PC-3 (cell line): Measurements from ENCODE around the gene SYNJ1. TPM values are rescaled to one million over a fixed set of nuclear protein-coding genes. Genes with fewer than 3 reads are reported as not detected.
"Not testable (repeated sequence)": the region's sequence is repeated elsewhere in the genome, so short reads cannot be mapped to it uniquely, and the experiment has no call there.

Source experiments
- ATAC-seq: fragments of 200-7000 bp; cut with Tn5 transposase; 2 replicates; pipeline ENCODE4 v1.9.1; 2020; ENCODE audit warnings: mild to moderate bottlenecking, moderate library complexity
- BruUV-seq: library from RNA; stranded (reverse); fragments of 400-500 nt; replicated peaks from 2 replicates; lab custom pipeline; 2021; lab: Mats Ljungman, UMichigan
- CTCF ChIA-PET: fragments of 300-600 bp; sonication (Branson Sonifier 250); formaldehyde crosslinking; loops from one replicate; lab custom pipeline; 2022; ENCODE audit warnings: antibody characterized with exemption; lab: Charles Lee
- POLR2A ChIA-PET: fragments of 300-600 bp; sonication (Branson Sonifier 250); formaldehyde crosslinking; loops from one replicate; lab custom pipeline; 2022; ENCODE audit warnings: antibody characterized with exemption; ENCODE audit not compliant: unreplicated experiment; lab: Charles Lee
- DNase-seq: peaks from one replicate; pipeline ENCODE4 v3.0.0-alpha.2; 2015
- H2AFZ ChIP-seq: fragments of 300-600 bp; sonication (generic); 2 replicates; pipeline ENCODE4 v1.6.0; 2016; ENCODE audit warnings: antibody characterized with exemption, low read length
- H3F3A ChIP-seq: fragments of 300-600 bp; sonication (generic); one replicate; pipeline ENCODE4 v1.6.0; 2017; ENCODE audit warnings: antibody characterized with exemption, low read length, control low read depth, mild to moderate bottlenecking; ENCODE audit not compliant: unreplicated experiment
- H3K27ac ChIP-seq: fragments of 300-600 bp; sonication (generic); 2 replicates; pipeline ENCODE4 v1.5.1; 2016; ENCODE audit warnings: mild to moderate bottlenecking, low read length
- H3K27me3 ChIP-seq: fragments of 300-600 bp; sonication (generic); 2 replicates; pipeline ENCODE4 v1.6.1; 2016; ENCODE audit warnings: low read length, mixed read lengths
- H3K36me3 ChIP-seq: fragments of 300-600 bp; sonication (generic); 2 replicates; pipeline ENCODE4 v1.6.1; 2016; ENCODE audit warnings: low read depth, mixed run types, low read length, mixed read lengths
- H3K4me1 ChIP-seq: fragments of 300-600 bp; sonication (generic); 2 replicates; pipeline ENCODE4 v1.5.1; 2016; ENCODE audit warnings: low read length; ENCODE audit not compliant: insufficient read depth
- H3K4me2 ChIP-seq: fragments of 300-600 bp; sonication (generic); 2 replicates; pipeline ENCODE4 v1.6.0; 2016; ENCODE audit warnings: low read length
- H3K4me3 ChIP-seq: fragments of 300-600 bp; sonication (generic); 2 replicates; pipeline ENCODE4 v1.5.1; 2016; ENCODE audit warnings: mild to moderate bottlenecking, low read length, mixed read lengths
- H3K79me2 ChIP-seq: fragments of 300-600 bp; sonication (generic); 2 replicates; pipeline ENCODE4 v1.6.1; 2017; ENCODE audit warnings: low read length, mixed read lengths
- H3K9ac ChIP-seq: fragments of 300-600 bp; sonication (generic); 2 replicates; pipeline ENCODE4 v1.6.0; 2016; ENCODE audit warnings: mild to moderate bottlenecking, low read length
- H3K9me2 ChIP-seq: fragments of 300-600 bp; sonication (generic); replicated peaks from 2 replicates; pipeline ENCODE4 v1.6.1; 2016; ENCODE audit warnings: mixed run types, low read length, mixed read lengths
- H3K9me3 ChIP-seq: fragments of 300-600 bp; sonication (generic); 2 replicates; pipeline ENCODE4 v1.6.1; 2016; ENCODE audit warnings: low read length, mixed read lengths
- H4K20me1 ChIP-seq: fragments of 300-600 bp; sonication (generic); 2 replicates; pipeline ENCODE4 v1.6.1; 2016; ENCODE audit warnings: low read length, mixed read lengths
- CTCF ChIP-seq: fragments of 300-600 bp; sonication (generic); conservative IDR thresholded peaks from 2 replicates; pipeline ENCODE4 v1.5.1; 2017; ENCODE audit warnings: antibody characterized with exemption, low read depth, mild to moderate bottlenecking, low read length
- EZH2 ChIP-seq: fragments of 300-600 bp; sonication (generic); IDR thresholded peaks from one replicate; pipeline ENCODE4 v1.6.1; 2017; ENCODE audit warnings: antibody characterized with exemption, mild to moderate bottlenecking, low read length; ENCODE audit not compliant: unreplicated experiment
- EZH2phosphoT487 ChIP-seq: fragments of 300-600 bp; sonication (generic); IDR thresholded peaks from 2 replicates; pipeline ENCODE4 v1.6.1; 2018; ENCODE audit warnings: mild to moderate bottlenecking, antibody characterized with exemption, low read length, borderline replicate concordance
- intact Hi-C: fragments of 100-400 bp; cut with micrococcal nuclease; formaldehyde crosslinking; loops from 2 replicates; pipeline ENCODE4 v1.9.0; 2023
- total RNA-seq: library from RNA; depleted of rRNA; stranded (reverse); fragments of >200 nt; gene quantifications from 2 replicates; pipeline ENCODE4 v1.2.3, GENCODE V29; 2014

SYNJ1 gene
- total RNA-seq, 1 experiment from 2014 or later, result 7.0 TPM

DNA sequence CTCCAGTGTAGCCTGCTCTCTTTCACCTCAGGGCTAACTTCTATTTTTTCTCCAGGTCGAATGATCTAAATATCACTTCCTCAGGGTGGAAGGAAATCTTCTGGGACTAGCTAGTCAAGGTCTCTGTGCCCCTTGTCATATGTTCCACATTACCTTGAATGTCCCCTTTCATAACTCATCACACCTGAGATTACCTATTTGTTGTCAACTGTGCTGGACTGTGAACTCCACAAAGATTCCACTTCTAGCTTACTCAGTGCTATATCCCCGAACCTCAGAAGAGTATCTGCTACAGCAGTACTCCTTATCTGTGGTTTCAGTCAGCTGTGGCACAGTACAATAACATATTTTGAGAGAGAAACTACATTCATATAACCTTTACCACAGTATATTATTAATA is 14.6 kb upstream of the SYNJ1 start:
- no peak for DNase-seq
- ATAC-seq, result no peak
- POLR2A ChIA-PET, result no interaction called here

DNA sequence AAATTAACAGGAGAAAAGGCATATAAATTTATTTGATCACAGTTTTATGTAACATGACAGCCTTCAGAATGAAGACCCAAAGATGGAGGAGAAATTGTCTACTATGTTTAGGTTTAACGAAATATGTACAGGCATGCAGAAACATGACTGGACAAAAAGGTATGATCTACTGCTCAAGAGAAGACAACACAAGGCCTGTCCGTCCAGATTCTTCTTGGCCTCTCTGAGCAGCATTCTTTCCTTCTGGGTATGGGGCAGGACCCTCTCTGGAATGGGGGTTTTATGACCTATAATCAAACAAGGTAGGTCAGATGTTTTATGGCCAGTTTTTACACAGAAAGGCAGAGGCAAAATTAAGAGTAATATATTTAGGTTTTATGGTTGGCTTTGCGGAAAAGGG is 13.5 kb upstream of the SYNJ1 start:
- Histone ChIP-seq H3K27me3 (no peaks in the 10 kb centered on the region), H3K27ac (no peak overlapping the region), H3F3A (no peaks in the 10 kb centered on the region), H3K4me1 (no peaks in the 10 kb centered on the region), H3K9me3 (no peaks in the 10 kb centered on the region), H3K4me2 (no peak overlapping the region), H3K79me2 (0 out of 2 replicates have a peak, but pooled peaks cover 1% of the 10 kb centered on the region), H3K9ac (no peak overlapping the region), H2AFZ (no peak overlapping the region), H3K9me2 (no peaks in the 10 kb centered on the region), H3K4me3 (no peak overlapping the region), H4K20me1 (0 out of 2 replicates have a peak, but pooled peaks cover under 1% of the 10 kb centered on the region), H3K36me3 (peaks cover 66% of the 10 kb centered on the region)
- DNase-seq (no peak), ATAC-seq (no peak)
- POLR2A ChIA-PET, result no interaction called here
- no peak for TF ChIP-seq EZH2phosphoT487
- TF ChIP-seq EZH2, result no peak
- no peak for TF ChIP-seq CTCF
- intact Hi-C loops, result no loop called here
- no TSS peak for BruUV-seq
- CTCF ChIA-PET, result no interaction called here

More for the DNA sequence above, 14.6 kb upstream of the SYNJ1 start:
- CTCF ChIA-PET, result no interaction called here
- Histone ChIP-seq H3K36me3 (peaks cover 62% of the 10 kb centered on the region), H3K4me1 (no peaks in the 10 kb centered on the region), H3K27me3 (no peaks in the 10 kb centered on the region), H3K4me2 (no peak overlapping the region), H4K20me1 (0 out of 2 replicates have a peak, but pooled peaks cover 4% of the 10 kb centered on the region), H3K4me3 (no peak overlapping the region), H3K9me2 (no peaks in the 10 kb centered on the region), H3K9ac (no peak overlapping the region), H3K9me3 (no peaks in the 10 kb centered on the region), H3K27ac (no peak overlapping the region), H3F3A (no peaks in the 10 kb centered on the region), H3K79me2 (0 out of 2 replicates have a peak, but pooled peaks cover 9% of the 10 kb centered on the region), H2AFZ (no peak overlapping the region)
- no TSS peak for BruUV-seq
- intact Hi-C loops, result no loop called here
- TF ChIP-seq CTCF, result no peak
- no peak for TF ChIP-seq EZH2phosphoT487
- no peak for TF ChIP-seq EZH2

GRCh38 chr21:32739946-32740345 is 12.1 kb upstream of the SYNJ1 start:
- H3K27me3 ChIP-seq, result no peaks in the 10 kb centered on the region
- H3K9ac ChIP-seq, result no peak overlapping the region
- CTCF ChIA-PET, result no interaction called here
- H3K4me3 ChIP-seq, result no peak overlapping the region
- DNase-seq (no peak), ATAC-seq (no peak)
- H3K79me2 ChIP-seq, result no peaks in the 10 kb centered on the region
- no peak for TF ChIP-seq EZH2
- no peak for TF ChIP-seq EZH2phosphoT487
- no peak for TF ChIP-seq CTCF
- no peak overlapping the region for H2AFZ ChIP-seq
- H3K9me3 ChIP-seq, result no peaks in the 10 kb centered on the region
- H3K9me2 ChIP-seq, result no peaks in the 10 kb centered on the region
- no peak overlapping the region for H3K27ac ChIP-seq
- intact Hi-C loops, result no loop called here
- POLR2A ChIA-PET, result no interaction called here
- no peak overlapping the region for H3K4me2 ChIP-seq
- H4K20me1 ChIP-seq, result no peaks in the 10 kb centered on the region
- H3F3A ChIP-seq, result no peaks in the 10 kb centered on the region
- H3K4me1 ChIP-seq, result no peaks in the 10 kb centered on the region
- no TSS peak for BruUV-seq
- peaks cover 62% of the 10 kb centered on the region for H3K36me3 ChIP-seq

DNA sequence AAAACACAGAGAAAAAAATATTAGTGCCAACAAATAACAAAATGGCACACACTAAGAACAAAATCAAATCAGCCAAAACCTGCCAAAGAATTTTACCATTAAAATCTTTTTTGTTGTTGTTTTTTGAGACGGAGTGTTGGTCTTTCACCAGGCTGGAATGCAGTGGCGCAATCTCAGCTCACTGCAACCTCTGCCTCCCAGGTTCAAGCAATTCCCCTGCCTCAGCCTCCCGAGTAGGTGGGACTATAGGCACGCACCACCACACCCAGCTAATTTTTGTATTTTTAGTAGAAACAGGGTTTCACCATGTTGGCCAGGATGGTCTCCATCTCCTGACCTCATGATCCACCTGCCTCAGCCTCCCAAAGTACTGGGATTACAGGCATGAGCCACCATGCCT is 8.3 kb upstream of the SYNJ1 start:
- H2AFZ ChIP-seq, H3K79me2 ChIP-seq, H3K4me2 ChIP-seq, CTCF ChIA-PET, POLR2A ChIA-PET, H3K27ac ChIP-seq, ATAC-seq, BruUV-seq, H3K9me2 ChIP-seq, H3K9me3 ChIP-seq, intact Hi-C loops, H4K20me1 ChIP-seq, H3K4me1 ChIP-seq, H3F3A ChIP-seq, H3K27me3 ChIP-seq, DNase-seq, H3K9ac ChIP-seq, H3K4me3 ChIP-seq: not testable (repeated sequence)
- peaks cover 35% of the 10 kb centered on the region for H3K36me3 ChIP-seq
